CD4-positive, alpha-beta T cell (primary cell): ENCODE data around the gene SPACA6. TPM values are rescaled to one million over a fixed set of nuclear protein-coding genes. Genes with fewer than 3 reads are reported as not detected.

Source experiments
- ATAC-seq: fragments of 200-7000 bp; cut with Tn5 transposase; one replicate; pipeline ENCODE4 v1.10.0; 2022; ENCODE audit warnings: mild to moderate bottlenecking; ENCODE audit not compliant: poor library complexity
- CTCF ChIA-PET: fragments of 350-600 bp; sonication (Branson Sonifier 250); formaldehyde crosslinking; loops from one replicate; lab custom pipeline; 2021; ENCODE audit warnings: antibody characterized with exemption, inconsistent platforms; lab: Charles Lee
- POLR2A ChIA-PET: fragments of 350-600 bp; sonication (Branson Sonifier 250); formaldehyde crosslinking; loops from one replicate; lab custom pipeline; 2021; ENCODE audit warnings: antibody characterized with exemption, inconsistent platforms; lab: Charles Lee
- DNase-seq, 14 experiments: peaks; one replicate each; pipeline ENCODE4 v3.0.0-alpha.2; 2013 to 2020; ENCODE audit warnings: mixed read lengths in 2 of 14
- H3K27ac ChIP-seq, 2 donors: one replicate each; pipeline versions ENCODE4 v1.5.1 to v1.7.0; 2013; ENCODE audit warnings: low read length in 2 of 2, low read depth in 1 of 2, mild to moderate bottlenecking in 1 of 2
- H3K27me3 ChIP-seq, 2 experiments: 1 replicate in 1 of 2; 2 replicates in 1 of 2; pipeline versions ENCODE4 v1.6.1 to v1.7.0; 2013; ENCODE audit warnings: low read length in 2 of 2, control low read depth in 1 of 2, mild to moderate bottlenecking in 1 of 2, moderate library complexity in 1 of 2; ENCODE audit not compliant: insufficient read depth in 2 of 2, control insufficient read depth in 1 of 2
- H3K36me3 ChIP-seq: one replicate; pipeline ENCODE4 v1.6.1; 2013; ENCODE audit warnings: low read length, control low read depth; ENCODE audit not compliant: insufficient read depth
- H3K4me1 ChIP-seq: one replicate; pipeline ENCODE4 v1.6.1; 2013; ENCODE audit warnings: low read length, control low read depth; ENCODE audit not compliant: insufficient read depth
- H3K4me3 ChIP-seq: one replicate; pipeline ENCODE4 v1.5.1; 2013; ENCODE audit warnings: mild to moderate bottlenecking, low read length, moderate library complexity
- H3K9me3 ChIP-seq, 2 experiments: 1 replicate in 1 of 2; 2 replicates in 1 of 2; pipeline versions ENCODE4 v1.6.1 to v1.7.0; 2013; ENCODE audit warnings: low read length in 2 of 2, mild to moderate bottlenecking in 2 of 2, control low read depth in 1 of 2, moderate library complexity in 1 of 2; ENCODE audit not compliant: control insufficient read depth in 1 of 2, insufficient read depth in 1 of 2
- H3K27ac Mint-ChIP-seq: one replicate; pipeline ENCODE4 v1.8.0; 2020; ENCODE audit warnings: mixed read lengths
- H3K27me3 Mint-ChIP-seq: one replicate; pipeline ENCODE4 v1.8.0; 2021; ENCODE audit warnings: mixed read lengths
- H3K36me3 Mint-ChIP-seq: one replicate; pipeline ENCODE4 v1.8.0; 2021; ENCODE audit warnings: low read depth, mixed read lengths
- H3K4me1 Mint-ChIP-seq: one replicate; pipeline ENCODE4 v1.8.0; 2021; ENCODE audit warnings: low read depth, mixed read lengths
- H3K4me3 Mint-ChIP-seq: one replicate; pipeline ENCODE4 v1.8.0; 2020; ENCODE audit warnings: mild to moderate bottlenecking, mixed read lengths
- H3K9me3 Mint-ChIP-seq: one replicate; pipeline ENCODE4 v1.8.0; 2020; ENCODE audit warnings: mixed read lengths
- CTCF ChIP-seq: fragments of 200-600 bp; IDR thresholded peaks from one replicate; pipeline ENCODE4 v1.8.0; 2022; ENCODE audit warnings: antibody characterized with exemption, mild to moderate bottlenecking
- intact Hi-C, 2 experiments: fragments of 100-400 bp; cut with DNase I in 1 of 2; cut with micrococcal nuclease in 1 of 2; formaldehyde crosslinking; loops; one replicate each; pipeline versions ENCODE4 v1.15.1 to v1.9.0; 2023 to 2025; cut with DNase I, micrococcal nuclease
- total RNA-seq, 174 experiments: library from RNA in 2 of 174; stranded (reverse) in 2 of 174; gene quantifications; one replicate each; pipeline ENCODE4 v1.2.3 and lab custom pipeline; 2021 to 2026

The SPACA6 gene
- total RNA-seq, 2 experiments from 2014 or later: 2.8 to 3.6 TPM

GRCh38 chr19:51706885-51707284 lies 13.8 kb downstream of the SPACA6 start:
- Mint-ChIP-seq H3K4me3 (peak overlapping the region; percentile 45), H3K36me3 (peaks cover 24% of the 10 kb centered on the region), H3K27me3 (no peaks in the 10 kb centered on the region), H3K4me1 (peaks cover 40% of the 10 kb centered on the region), H3K27ac (no peak overlapping the region), H3K9me3 (no peaks in the 10 kb centered on the region)
- Histone ChIP-seq H3K4me3 (no peak overlapping the region), H3K36me3 (peaks cover 18% of the 10 kb centered on the region), H3K4me1 (peaks cover 34% of the 10 kb centered on the region), H3K27me3 (no peaks in the 10 kb centered on the region), H3K9me3 (peaks cover 0 to 13% of the 10 kb centered on the region in 2 experiments), H3K27ac (no peak overlapping the region)
- CTCF ChIA-PET: no interaction called here
- POLR2A ChIA-PET: no interaction called here
- intact Hi-C loops: loop anchor here in 1 of 2 experiments (10.0 kb wide), 2 partner anchors 218 to 602 kb away; partner anchors contain the start of genes CTU1 and ZNF613
- no peak for TF ChIP-seq CTCF
- no peak for DNase-seq
- ATAC-seq: no peak

GRCh38 chr19:51708811-51709210 lies 15.7 kb downstream of the SPACA6 start:
- H3K27ac Mint-ChIP-seq: no peak overlapping the region
- no peak for ATAC-seq

GRCh38 chr19:51709575-51709974 lies 16.4 kb downstream of the SPACA6 start:
- intact Hi-C loops: loop anchor here in 1 of 2 experiments (10.0 kb wide), 2 partner anchors 215 to 605 kb away; partner anchors contain the start of genes CTU1 and ZNF613
- Histone ChIP-seq H3K27ac (no peak overlapping the region), H3K4me1 (peaks cover 10% of the 10 kb centered on the region), H3K27me3 (no peaks in the 10 kb centered on the region), H3K4me3 (no peak overlapping the region), H3K9me3 (peaks cover 0 to 10% of the 10 kb centered on the region in 2 experiments), H3K36me3 (peaks cover 18% of the 10 kb centered on the region)
- ATAC-seq (no peak), DNase-seq (no peak)
- H3K4me1 Mint-ChIP-seq: peaks cover 21% of the 10 kb centered on the region
- no peak overlapping the region for H3K4me3 Mint-ChIP-seq
- H3K36me3 Mint-ChIP-seq: peaks cover 24% of the 10 kb centered on the region
- H3K27me3 Mint-ChIP-seq: no peaks in the 10 kb centered on the region
- POLR2A ChIA-PET: no interaction called here
- no peak overlapping the region for H3K27ac Mint-ChIP-seq
- TF ChIP-seq CTCF: no peak
- H3K9me3 Mint-ChIP-seq: no peaks in the 10 kb centered on the region
- CTCF ChIA-PET: interaction anchor here (0.6 kb wide), 1 partner anchor 136 kb away, joined by 3 read pairs; no protein-coding TSS in a partner anchor

More at GRCh38 chr19:51708811-51709210, 15.7 kb downstream of the SPACA6 start:
- Histone ChIP-seq H3K4me3 (no peak overlapping the region), H3K9me3 (peaks cover 0 to 7% of the 10 kb centered on the region in 2 experiments), H3K4me1 (peaks cover 15% of the 10 kb centered on the region), H3K27me3 (no peaks in the 10 kb centered on the region), H3K36me3 (peaks cover 18% of the 10 kb centered on the region), H3K27ac (no peak overlapping the region)
- intact Hi-C loops: loop anchor here in 1 of 2 experiments (10.0 kb wide), 2 partner anchors 216 to 604 kb away; partner anchors contain the start of genes CTU1 and ZNF613
- Mint-ChIP-seq H3K9me3 (no peaks in the 10 kb centered on the region), H3K4me3 (no peak overlapping the region), H3K4me1 (peaks cover 23% of the 10 kb centered on the region), H3K36me3 (peaks cover 24% of the 10 kb centered on the region), H3K27me3 (no peaks in the 10 kb centered on the region)
- no peak for TF ChIP-seq CTCF
- CTCF ChIA-PET: interaction anchor here (0.6 kb wide), 1 partner anchor 135 kb away, joined by 3 read pairs; no protein-coding TSS in a partner anchor
- no peak for DNase-seq
- POLR2A ChIA-PET: no interaction called here
